ENCODE data around the gene NHLRC4. TPM values are rescaled to one million over a fixed set of nuclear protein-coding genes. Genes with fewer than 3 reads are reported as not detected.

The NHLRC4 gene
- total and polyA plus RNA-seq, 2 of the 13 experiments (the other 11 are each of a cell fraction or from before 2014, with no cell fraction given): 0.40 to 0.59 TPM

DNA sequence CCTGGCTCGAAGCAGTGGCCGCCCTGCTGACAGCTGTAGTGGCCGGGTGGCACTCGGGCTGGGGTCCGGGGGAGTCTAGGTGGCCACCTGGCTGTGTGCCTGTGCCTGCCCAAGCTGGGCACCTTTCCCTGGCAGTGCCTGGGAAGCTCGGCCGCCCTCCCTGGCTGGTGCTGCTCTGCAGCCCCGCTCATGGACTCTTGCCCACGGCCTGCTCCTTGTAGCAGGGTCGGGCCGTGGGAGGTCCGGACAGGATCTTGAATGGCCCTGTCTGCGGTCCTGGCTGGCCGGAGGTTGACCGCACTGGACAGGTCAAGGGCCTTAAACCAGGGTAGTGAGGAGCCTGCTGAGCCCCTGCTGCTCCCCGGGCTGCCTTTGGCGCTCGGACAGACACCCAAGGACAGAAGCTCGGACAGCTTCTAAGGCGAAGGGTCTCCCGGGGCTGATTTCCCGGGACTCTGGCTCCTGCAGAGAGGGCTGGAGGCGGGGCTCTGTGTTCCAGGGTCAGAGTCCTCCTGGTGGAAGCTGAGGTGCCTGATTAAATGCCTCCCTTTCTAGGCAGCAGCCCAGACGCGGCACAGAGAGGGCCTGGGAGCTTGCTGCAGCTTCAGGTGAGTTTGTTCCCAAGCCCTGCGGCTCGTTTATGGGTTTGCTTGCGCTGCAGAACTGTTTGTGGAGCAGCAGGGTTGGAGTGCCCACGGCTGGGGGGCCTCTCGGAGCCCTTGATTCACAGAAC, 33.2 kb upstream of the NHLRC4 start (continued):
- TF ChIP-seq DPF2 (CRISPR knock-in tag; IDR thresholded peaks at IDR 0.05; ENCODE audit: borderline replicate concordance, low read depth) (peak; percentile 28; the same call in 1 of the 2 replicates), SALL1 (CRISPR knock-in tag; IDR thresholded peaks at IDR 0.05) (0 out of 2 replicates have a peak, but pooled peaks have one; percentile 18), ZNF564 (CRISPR knock-in tag; IDR thresholded peaks at IDR 0.05) (0 out of 2 replicates have a peak, but pooled peaks have one; percentile 38), TCF7L2 (IDR thresholded peaks at IDR 0.05; ENCODE audit: low read depth, low read length) (no peak), ZNF577 (CRISPR knock-in tag; IDR thresholded peaks at IDR 0.05; ENCODE audit: borderline replicate concordance, low read depth) (no peak), ZFP1 (CRISPR knock-in tag; IDR thresholded peaks at IDR 0.05) (no peak), PHF20 (CRISPR knock-in tag; IDR thresholded peaks at IDR 0.05) (no peak), SMAD9 (CRISPR knock-in tag; IDR thresholded peaks at IDR 0.05) (no peak), KAT8 (CRISPR knock-in tag; IDR thresholded peaks at IDR 0.05) (0 out of 2 replicates have a peak, but pooled peaks have one; percentile 41), ESRRA (CRISPR knock-in tag; IDR thresholded peaks at IDR 0.05; ENCODE audit: low read depth) (no peak), THYN1 (CRISPR knock-in tag; IDR thresholded peaks at IDR 0.05; ENCODE audit: borderline replicate concordance, low read depth) (no peak), ZNF331 (CRISPR knock-in tag; IDR thresholded peaks at IDR 0.05) (no peak), SRSF4 (IDR thresholded peaks at IDR 0.05; ENCODE audit: low read depth, low read length, poor library complexity, severe bottlenecking) (no peak), ZNF468 (CRISPR knock-in tag; IDR thresholded peaks at IDR 0.05) (no peak), ZNF24 (IDR thresholded peaks at IDR 0.05) (no peak), RCOR2 (CRISPR knock-in tag; IDR thresholded peaks at IDR 0.05) (no peak), HMG20A (CRISPR knock-in tag; IDR thresholded peaks at IDR 0.05; ENCODE audit: borderline replicate concordance) (no peak), NONO (IDR thresholded peaks at IDR 0.05) (no peak), NONO (CRISPR knock-in tag; conservative IDR thresholded peaks at IDR 0.05) (no peak; the same call in 1 of the 2 replicates), ZFP36L2 (CRISPR knock-in tag; IDR thresholded peaks at IDR 0.05) (no peak), FOXA3 (CRISPR knock-in tag; IDR thresholded peaks at IDR 0.05) (no peak)
- TF ChIP-seq, protein P1, sequence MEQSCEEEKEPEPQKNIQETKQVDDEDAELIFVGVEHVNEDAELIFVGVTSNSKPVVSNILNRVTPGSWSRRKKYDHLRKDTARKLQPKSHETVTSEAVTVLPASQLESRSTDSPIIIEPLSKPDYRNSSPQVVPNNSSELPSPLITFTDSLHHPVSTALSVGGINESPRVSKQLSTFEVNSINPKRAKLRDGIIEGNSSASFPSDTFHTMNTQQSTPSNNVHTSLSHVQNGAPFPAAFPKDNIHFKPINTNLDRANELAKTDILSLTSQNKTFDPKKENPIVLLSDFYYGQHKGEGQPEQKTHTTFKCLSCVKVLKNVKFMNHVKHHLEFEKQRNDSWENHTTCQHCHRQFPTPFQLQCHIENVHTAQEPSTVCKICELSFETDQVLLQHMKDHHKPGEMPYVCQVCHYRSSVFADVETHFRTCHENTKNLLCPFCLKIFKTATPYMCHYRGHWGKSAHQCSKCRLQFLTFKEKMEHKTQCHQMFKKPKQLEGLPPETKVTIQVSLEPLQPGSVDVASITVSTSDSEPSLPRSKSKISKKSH (CRISPR knock-in tag; IDR thresholded peaks at IDR 0.05; ENCODE audit: borderline replicate concordance): 0 out of 2 replicates have a peak, but pooled peaks have one; percentile 10
- TF ChIP-seq, protein P2, sequence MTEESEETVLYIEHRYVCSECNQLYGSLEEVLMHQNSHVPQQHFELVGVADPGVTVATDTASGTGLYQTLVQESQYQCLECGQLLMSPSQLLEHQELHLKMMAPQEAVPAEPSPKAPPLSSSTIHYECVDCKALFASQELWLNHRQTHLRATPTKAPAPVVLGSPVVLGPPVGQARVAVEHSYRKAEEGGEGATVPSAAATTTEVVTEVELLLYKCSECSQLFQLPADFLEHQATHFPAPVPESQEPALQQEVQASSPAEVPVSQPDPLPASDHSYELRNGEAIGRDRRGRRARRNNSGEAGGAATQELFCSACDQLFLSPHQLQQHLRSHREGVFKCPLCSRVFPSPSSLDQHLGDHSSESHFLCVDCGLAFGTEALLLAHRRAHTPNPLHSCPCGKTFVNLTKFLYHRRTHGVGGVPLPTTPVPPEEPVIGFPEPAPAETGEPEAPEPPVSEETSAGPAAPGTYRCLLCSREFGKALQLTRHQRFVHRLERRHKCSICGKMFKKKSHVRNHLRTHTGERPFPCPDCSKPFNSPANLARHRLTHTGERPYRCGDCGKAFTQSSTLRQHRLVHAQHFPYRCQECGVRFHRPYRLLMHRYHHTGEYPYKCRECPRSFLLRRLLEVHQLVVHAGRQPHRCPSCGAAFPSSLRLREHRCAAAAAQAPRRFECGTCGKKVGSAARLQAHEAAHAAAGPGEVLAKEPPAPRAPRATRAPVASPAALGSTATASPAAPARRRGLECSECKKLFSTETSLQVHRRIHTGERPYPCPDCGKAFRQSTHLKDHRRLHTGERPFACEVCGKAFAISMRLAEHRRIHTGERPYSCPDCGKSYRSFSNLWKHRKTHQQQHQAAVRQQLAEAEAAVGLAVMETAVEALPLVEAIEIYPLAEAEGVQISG (CRISPR knock-in tag; IDR thresholded peaks at IDR 0.05): no peak; the same call in 1 of the 2 replicates
- TF ChIP-seq, protein P3, sequence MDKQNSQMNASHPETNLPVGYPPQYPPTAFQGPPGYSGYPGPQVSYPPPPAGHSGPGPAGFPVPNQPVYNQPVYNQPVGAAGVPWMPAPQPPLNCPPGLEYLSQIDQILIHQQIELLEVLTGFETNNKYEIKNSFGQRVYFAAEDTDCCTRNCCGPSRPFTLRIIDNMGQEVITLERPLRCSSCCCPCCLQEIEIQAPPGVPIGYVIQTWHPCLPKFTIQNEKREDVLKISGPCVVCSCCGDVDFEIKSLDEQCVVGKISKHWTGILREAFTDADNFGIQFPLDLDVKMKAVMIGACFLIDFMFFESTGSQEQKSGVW (CRISPR knock-in tag; IDR thresholded peaks at IDR 0.05; ENCODE audit: borderline replicate concordance): no peak
- TF ChIP-seq, protein P4, sequence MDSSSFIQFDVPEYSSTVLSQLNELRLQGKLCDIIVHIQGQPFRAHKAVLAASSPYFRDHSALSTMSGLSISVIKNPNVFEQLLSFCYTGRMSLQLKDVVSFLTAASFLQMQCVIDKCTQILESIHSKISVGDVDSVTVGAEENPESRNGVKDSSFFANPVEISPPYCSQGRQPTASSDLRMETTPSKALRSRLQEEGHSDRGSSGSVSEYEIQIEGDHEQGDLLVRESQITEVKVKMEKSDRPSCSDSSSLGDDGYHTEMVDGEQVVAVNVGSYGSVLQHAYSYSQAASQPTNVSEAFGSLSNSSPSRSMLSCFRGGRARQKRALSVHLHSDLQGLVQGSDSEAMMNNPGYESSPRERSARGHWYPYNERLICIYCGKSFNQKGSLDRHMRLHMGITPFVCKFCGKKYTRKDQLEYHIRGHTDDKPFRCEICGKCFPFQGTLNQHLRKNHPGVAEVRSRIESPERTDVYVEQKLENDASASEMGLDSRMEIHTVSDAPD (CRISPR knock-in tag; IDR thresholded peaks at IDR 0.05): no peak
